Loucy (cell line): ENCODE measurements around the gene MYH9.

Experiments
- H2AFZ ChIP-seq: fragments of 200-600 bp; sonication (generic); 2 replicates; pipeline ENCODE4 v1.6.0; 2016; ENCODE audit warnings: antibody characterized with exemption, mild to moderate bottlenecking, low read length, moderate library complexity
- H3F3A ChIP-seq: fragments of 200-600 bp; 2 replicates; pipeline ENCODE4 v1.6.0; 2016; ENCODE audit warnings: antibody characterized with exemption, low read depth, mild to moderate bottlenecking
- H3K27me3 ChIP-seq: fragments of 200-600 bp; sonication (generic); 2 replicates; pipeline ENCODE4 v1.6.1; 2014; ENCODE audit warnings: low read length, mild to moderate bottlenecking; ENCODE audit not compliant: insufficient read depth, poor library complexity, severe bottlenecking
- H3K36me3 ChIP-seq: fragments of 200-600 bp; sonication (generic); 2 replicates; pipeline ENCODE4 v1.6.1; 2016; ENCODE audit warnings: low read length; ENCODE audit not compliant: insufficient read depth
- H3K4me1 ChIP-seq: fragments of 200-600 bp; sonication (generic); 2 replicates; pipeline ENCODE4 v1.5.1; 2014; ENCODE audit warnings: low read length, mild to moderate bottlenecking; ENCODE audit not compliant: insufficient read depth, poor library complexity, severe bottlenecking
- H3K4me2 ChIP-seq: fragments of 200-600 bp; sonication (generic); 2 replicates; pipeline ENCODE4 v1.6.0; 2014; ENCODE audit warnings: antibody characterized with exemption, low read length, low read depth, mild to moderate bottlenecking; ENCODE audit not compliant: poor library complexity, severe bottlenecking
- H3K4me3 ChIP-seq: fragments of 200-600 bp; sonication (generic); 2 replicates; pipeline ENCODE4 v1.5.1; 2014; ENCODE audit warnings: low read length, mild to moderate bottlenecking, mixed read lengths; ENCODE audit not compliant: poor library complexity, severe bottlenecking
- H3K79me2 ChIP-seq: fragments of 200-600 bp; sonication (generic); 2 replicates; pipeline ENCODE4 v1.6.1; 2014; ENCODE audit warnings: low read length; ENCODE audit not compliant: insufficient read depth
- H3K9ac ChIP-seq: fragments of 200-600 bp; sonication (generic); 2 replicates; pipeline ENCODE4 v1.6.0; 2014; ENCODE audit warnings: mild to moderate bottlenecking, low read depth, low read length, moderate library complexity; ENCODE audit not compliant: poor library complexity, severe bottlenecking
- H3K9me2 ChIP-seq: fragments of 200-600 bp; sonication (generic); replicated peaks from 2 replicates; pipeline ENCODE4 v1.6.1; 2016; ENCODE audit warnings: low read depth, low read length, mixed read lengths
- H3K9me3 ChIP-seq: fragments of 200-600 bp; sonication (generic); 2 replicates; pipeline ENCODE4 v1.6.1; 2014; ENCODE audit warnings: mild to moderate bottlenecking, antibody characterized with exemption, low read length, low read depth; ENCODE audit not compliant: insufficient read depth
- H4K20me1 ChIP-seq: fragments of 200-600 bp; sonication (generic); 2 replicates; pipeline ENCODE4 v1.6.0; 2014; ENCODE audit warnings: antibody characterized with exemption, low read length, mild to moderate bottlenecking; ENCODE audit not compliant: insufficient read depth, poor library complexity, severe bottlenecking
- EZH2phosphoT487 ChIP-seq: fragments of 200-600 bp; IDR thresholded peaks from 2 replicates; pipeline ENCODE4 v1.6.1; 2018; ENCODE audit warnings: antibody characterized with exemption, mild to moderate bottlenecking, moderate library complexity, borderline replicate concordance
- TF ChIP-seq, protein P1 (sequence below): fragments of 200-600 bp; sonication (generic); conservative IDR thresholded peaks from 2 replicates; pipeline ENCODE4 v1.5.1; 2014; ENCODE audit warnings: mild to moderate bottlenecking, antibody characterized with exemption, low read length

MYH9 gene

DNA sequence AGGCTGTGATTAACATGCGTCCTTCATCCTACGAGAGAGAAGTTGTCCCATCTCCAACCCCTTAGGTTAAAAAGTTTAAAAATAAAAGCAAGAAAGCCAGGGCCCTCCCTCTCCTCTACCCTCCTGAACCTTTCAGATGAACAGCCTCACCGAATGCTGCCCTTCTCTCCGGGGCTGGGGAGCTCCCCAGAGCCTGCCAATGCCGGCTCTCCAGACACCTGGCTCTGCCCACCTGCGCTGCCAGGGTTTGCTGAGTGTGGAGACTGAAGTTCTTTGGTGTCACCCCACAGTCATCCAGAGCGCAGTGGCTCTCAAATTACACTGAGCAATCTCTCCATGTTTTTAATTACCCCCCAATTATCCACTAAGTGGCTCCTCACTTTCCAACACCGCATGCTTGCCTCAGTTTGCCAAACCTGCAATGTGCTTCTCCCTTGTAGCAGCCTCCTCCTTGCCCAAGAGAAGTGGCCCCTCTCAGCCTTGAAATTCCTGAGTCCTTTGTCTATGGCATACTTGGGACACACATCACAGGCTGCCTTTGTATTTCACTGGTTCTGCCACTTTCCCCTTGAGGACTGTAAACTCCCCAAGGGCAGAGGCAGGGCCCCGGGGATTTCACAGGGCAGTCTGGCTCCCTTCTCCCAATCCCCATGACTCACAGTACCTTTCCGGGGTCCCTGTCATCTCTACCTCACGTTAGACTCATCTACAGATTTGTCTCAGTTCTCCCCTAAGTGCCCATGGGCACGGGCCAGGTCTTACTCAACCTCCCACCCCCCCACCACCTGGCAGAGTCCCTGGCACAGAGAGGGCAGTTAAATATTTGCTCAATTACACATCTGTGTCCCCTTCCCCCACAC lies 2.0 kb downstream of the MYH9 start:
- Histone ChIP-seq H3K9ac (peak overlapping the region; percentile 90), H2AFZ (no peak overlapping the region), H4K20me1 (peaks cover 58% of the 10 kb centered on the region), H3K27me3 (peaks cover 9% of the 10 kb centered on the region), H3K4me2 (peak overlapping the region; percentile 96), H3F3A (peaks cover 9% of the 10 kb centered on the region; the same call in 1 of the 2 replicates), H3K36me3 (no peaks in the 10 kb centered on the region), H3K79me2 (peaks cover 91% of the 10 kb centered on the region), H3K9me3 (no peaks in the 10 kb centered on the region), H3K4me3 (peak overlapping the region; percentile 89), H3K9me2 (no peaks in the 10 kb centered on the region), H3K4me1 (peaks cover 44% of the 10 kb centered on the region)
- TF ChIP-seq, protein P1, sequence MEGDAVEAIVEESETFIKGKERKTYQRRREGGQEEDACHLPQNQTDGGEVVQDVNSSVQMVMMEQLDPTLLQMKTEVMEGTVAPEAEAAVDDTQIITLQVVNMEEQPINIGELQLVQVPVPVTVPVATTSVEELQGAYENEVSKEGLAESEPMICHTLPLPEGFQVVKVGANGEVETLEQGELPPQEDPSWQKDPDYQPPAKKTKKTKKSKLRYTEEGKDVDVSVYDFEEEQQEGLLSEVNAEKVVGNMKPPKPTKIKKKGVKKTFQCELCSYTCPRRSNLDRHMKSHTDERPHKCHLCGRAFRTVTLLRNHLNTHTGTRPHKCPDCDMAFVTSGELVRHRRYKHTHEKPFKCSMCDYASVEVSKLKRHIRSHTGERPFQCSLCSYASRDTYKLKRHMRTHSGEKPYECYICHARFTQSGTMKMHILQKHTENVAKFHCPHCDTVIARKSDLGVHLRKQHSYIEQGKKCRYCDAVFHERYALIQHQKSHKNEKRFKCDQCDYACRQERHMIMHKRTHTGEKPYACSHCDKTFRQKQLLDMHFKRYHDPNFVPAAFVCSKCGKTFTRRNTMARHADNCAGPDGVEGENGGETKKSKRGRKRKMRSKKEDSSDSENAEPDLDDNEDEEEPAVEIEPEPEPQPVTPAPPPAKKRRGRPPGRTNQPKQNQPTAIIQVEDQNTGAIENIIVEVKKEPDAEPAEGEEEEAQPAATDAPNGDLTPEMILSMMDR: no peak
- no peak for TF ChIP-seq EZH2phosphoT487

- H3K9me2 ChIP-seq: no peaks in the 10 kb centered on the region
- peaks cover 50% of the 10 kb centered on the region for H3K4me1 ChIP-seq
- peak overlapping the region; percentile 89 for H3K4me3 ChIP-seq
- H3F3A ChIP-seq: peaks cover 9% of the 10 kb centered on the region; the same call in 1 of the 2 replicates
- no peaks in the 10 kb centered on the region for H3K36me3 ChIP-seq
- peaks cover 66% of the 10 kb centered on the region for H4K20me1 ChIP-seq
- H3K9me3 ChIP-seq: no peaks in the 10 kb centered on the region
- H2AFZ ChIP-seq: no peak overlapping the region
- H3K9ac ChIP-seq: peak overlapping the region; percentile 90
- TF ChIP-seq, protein P1: no peak
- no peak for TF ChIP-seq EZH2phosphoT487
- H3K27me3 ChIP-seq: peaks cover 9% of the 10 kb centered on the region
- peak overlapping the region; percentile 96 for H3K4me2 ChIP-seq
- peaks cover 94% of the 10 kb centered on the region for H3K79me2 ChIP-seq
Measured at GRCh38 chr22:36384766-36385481, 2.8 kb downstream of the MYH9 start.

GRCh38 chr22:36383110-36383581 lies 4.6 kb downstream of the MYH9 start:
- Histone ChIP-seq H3K27me3 (peaks cover 9% of the 10 kb centered on the region), H3K79me2 (peaks cover 97% of the 10 kb centered on the region), H3K9me2 (no peaks in the 10 kb centered on the region), H3K9ac (peak overlapping the region; percentile 37), H3K4me1 (peaks cover 56% of the 10 kb centered on the region), H3K4me3 (peak overlapping the region; percentile 58), H3K36me3 (no peaks in the 10 kb centered on the region), H3F3A (peaks cover 18% of the 10 kb centered on the region; the same call in 1 of the 2 replicates), H2AFZ (no peak overlapping the region), H4K20me1 (peaks cover 83% of the 10 kb centered on the region), H3K4me2 (peak overlapping the region; percentile 96), H3K9me3 (no peaks in the 10 kb centered on the region)
- TF ChIP-seq EZH2phosphoT487: no peak
- TF ChIP-seq, protein P1: no peak
